ENCODE measurements around the gene PCGF3.

- TF ChIP-seq POLR2A (IDR thresholded peaks at IDR 0.05; ENCODE audit: low read length) (no peak), GATA1 (IDR thresholded peaks at IDR 0.05; ENCODE audit: low read depth, low read length) (no peak)
Observed at GRCh38 chr4:735583-735982, 30.0 kb downstream of the PCGF3 start.

Measured in erythroblast (primary cell).